Activated CD8-positive, alpha-beta T cell treated with anti-CD3 and anti-CD28 coated beads for 36 hours (primary cell): Measurements from ENCODE around the gene GTF3C5. TPM values are rescaled to one million over a fixed set of nuclear protein-coding genes. Genes with fewer than 3 reads are reported as not detected.

Experiments used
- ATAC-seq: fragments of 200-7000 bp; cut with Tn5 transposase; one replicate; pipeline ENCODE4 v1.10.0; 2021; ENCODE audit warnings: mild to moderate bottlenecking, moderate library complexity
- CTCF ChIA-PET: fragments of 350-600 bp; sonication (Branson Sonifier 250); formaldehyde crosslinking; loops from one replicate; lab custom pipeline; 2021; ENCODE audit warnings: antibody characterized with exemption; lab: Charles Lee
- POLR2A ChIA-PET: fragments of 350-600 bp; sonication (Branson Sonifier 250); formaldehyde crosslinking; loops from one replicate; lab custom pipeline; 2021; ENCODE audit warnings: antibody characterized with exemption; lab: Charles Lee
- DNase-seq: peaks from one replicate; pipeline ENCODE4 v3.0.0-alpha.2; 2020
- H3K27ac Mint-ChIP-seq: one replicate; pipeline ENCODE4 v1.8.0; 2021; ENCODE audit warnings: mild to moderate bottlenecking, mixed read lengths
- H3K27me3 Mint-ChIP-seq: one replicate; pipeline ENCODE4 v1.8.0; 2021; ENCODE audit warnings: mixed read lengths
- H3K36me3 Mint-ChIP-seq: one replicate; pipeline ENCODE4 v1.8.0; 2021; ENCODE audit warnings: low read depth, mixed read lengths
- H3K4me1 Mint-ChIP-seq: one replicate; pipeline ENCODE4 v1.8.0; 2021; ENCODE audit warnings: low read depth, mixed read lengths
- H3K4me3 Mint-ChIP-seq: one replicate; pipeline ENCODE4 v1.8.0; 2021; ENCODE audit warnings: mild to moderate bottlenecking, moderate library complexity, mixed read lengths
- H3K9me3 Mint-ChIP-seq: one replicate; pipeline ENCODE4 v1.8.0; 2021; ENCODE audit warnings: mixed read lengths
- CTCF ChIP-seq: fragments of 200-600 bp; IDR thresholded peaks from one replicate; pipeline ENCODE4 v1.8.0; 2022; ENCODE audit warnings: antibody characterized with exemption, mild to moderate bottlenecking
- intact Hi-C: fragments of 100-400 bp; cut with micrococcal nuclease; formaldehyde crosslinking; loops from one replicate; pipeline ENCODE4 v1.10.0; 2022
- total RNA-seq, 2 experiments: library from RNA; stranded (reverse); gene quantifications; one replicate each; pipeline ENCODE4 v1.2.3, GENCODE V29; 2021

Gene GTF3C5
- total RNA-seq, 2 experiments from 2014 or later, result 87.6 to 95.3 TPM

GRCh38 chr9:133004999-133005760 lies 25.6 kb upstream of the GTF3C5 start:
- H3K4me1 Mint-ChIP-seq, result no peaks in the 10 kb centered on the region
- ChIA-PET POLR2A (no interaction called here), CTCF (interaction anchor here (3.9 kb wide), 1 partner anchor 17 kb away, joined by 20 read pairs; no protein-coding TSS in a partner anchor)
- H3K4me3 Mint-ChIP-seq, result no peak overlapping the region
- H3K9me3 Mint-ChIP-seq, result no peaks in the 10 kb centered on the region
- no peak overlapping the region for H3K27ac Mint-ChIP-seq
- peaks cover 40% of the 10 kb centered on the region for H3K27me3 Mint-ChIP-seq
- no peak for TF ChIP-seq CTCF
- ATAC-seq (no peak), DNase-seq (no peak)
- intact Hi-C loops, result no loop called here
- H3K36me3 Mint-ChIP-seq, result no peaks in the 10 kb centered on the region

- CTCF ChIA-PET, result interaction anchor here (3.9 kb wide), 1 partner anchor 17 kb away, joined by 20 read pairs; no protein-coding TSS in a partner anchor
- Mint-ChIP-seq H3K27ac (no peak overlapping the region), H3K4me3 (no peak overlapping the region), H3K9me3 (no peaks in the 10 kb centered on the region), H3K27me3 (peaks cover 36% of the 10 kb centered on the region), H3K36me3 (no peaks in the 10 kb centered on the region), H3K4me1 (no peaks in the 10 kb centered on the region)
- POLR2A ChIA-PET, result no interaction called here
- DNase-seq (no peak), ATAC-seq (no peak)
- intact Hi-C loops, result no loop called here
- TF ChIP-seq CTCF, result no peak
These were observed 24.8 kb upstream of the GTF3C5 start for GRCh38 chr9:133005957-133006356.

- no peaks in the 10 kb centered on the region for H3K4me1 Mint-ChIP-seq
- intact Hi-C loops, result no loop called here
- H3K27ac Mint-ChIP-seq, result no peak overlapping the region
- H3K9me3 Mint-ChIP-seq, result no peaks in the 10 kb centered on the region
- DNase-seq (no peak), ATAC-seq (no peak)
- no peak for TF ChIP-seq CTCF
- ChIA-PET POLR2A (no interaction called here), CTCF (no interaction called here)
- H3K27me3 Mint-ChIP-seq, result peaks cover 38% of the 10 kb centered on the region
- H3K4me3 Mint-ChIP-seq, result no peak overlapping the region
- H3K36me3 Mint-ChIP-seq, result no peaks in the 10 kb centered on the region
These were observed 24.0 kb upstream of the GTF3C5 start for GRCh38 chr9:133006731-133007352.

GRCh38 chr9:133008406-133008805 lies 22.4 kb upstream of the GTF3C5 start:
- no peaks in the 10 kb centered on the region for H3K4me1 Mint-ChIP-seq
- no peak for TF ChIP-seq CTCF
- ChIA-PET POLR2A (no interaction called here), CTCF (no interaction called here)
- ATAC-seq, result no peak
- H3K27me3 Mint-ChIP-seq, result peaks cover 28% of the 10 kb centered on the region
- H3K9me3 Mint-ChIP-seq, result no peaks in the 10 kb centered on the region
- intact Hi-C loops, result no loop called here
- no peaks in the 10 kb centered on the region for H3K36me3 Mint-ChIP-seq
- DNase-seq, result no peak
- H3K4me3 Mint-ChIP-seq, result no peak overlapping the region
- H3K27ac Mint-ChIP-seq, result no peak overlapping the region

GRCh38 chr9:133008824-133009223 lies 22.0 kb upstream of the GTF3C5 start:
- H3K4me1 Mint-ChIP-seq, result no peaks in the 10 kb centered on the region
- peaks cover 23% of the 10 kb centered on the region for H3K27me3 Mint-ChIP-seq
- no peak for ATAC-seq
- no peaks in the 10 kb centered on the region for H3K36me3 Mint-ChIP-seq
- no peaks in the 10 kb centered on the region for H3K9me3 Mint-ChIP-seq
- intact Hi-C loops, result no loop called here
- ChIA-PET CTCF (no interaction called here), POLR2A (no interaction called here)
- DNase-seq, result no peak
- TF ChIP-seq CTCF, result no peak
- H3K4me3 Mint-ChIP-seq, result no peak overlapping the region
- H3K27ac Mint-ChIP-seq, result no peak overlapping the region
